ENCODE results near the gene GPANK1.

The GPANK1 gene

DNA sequence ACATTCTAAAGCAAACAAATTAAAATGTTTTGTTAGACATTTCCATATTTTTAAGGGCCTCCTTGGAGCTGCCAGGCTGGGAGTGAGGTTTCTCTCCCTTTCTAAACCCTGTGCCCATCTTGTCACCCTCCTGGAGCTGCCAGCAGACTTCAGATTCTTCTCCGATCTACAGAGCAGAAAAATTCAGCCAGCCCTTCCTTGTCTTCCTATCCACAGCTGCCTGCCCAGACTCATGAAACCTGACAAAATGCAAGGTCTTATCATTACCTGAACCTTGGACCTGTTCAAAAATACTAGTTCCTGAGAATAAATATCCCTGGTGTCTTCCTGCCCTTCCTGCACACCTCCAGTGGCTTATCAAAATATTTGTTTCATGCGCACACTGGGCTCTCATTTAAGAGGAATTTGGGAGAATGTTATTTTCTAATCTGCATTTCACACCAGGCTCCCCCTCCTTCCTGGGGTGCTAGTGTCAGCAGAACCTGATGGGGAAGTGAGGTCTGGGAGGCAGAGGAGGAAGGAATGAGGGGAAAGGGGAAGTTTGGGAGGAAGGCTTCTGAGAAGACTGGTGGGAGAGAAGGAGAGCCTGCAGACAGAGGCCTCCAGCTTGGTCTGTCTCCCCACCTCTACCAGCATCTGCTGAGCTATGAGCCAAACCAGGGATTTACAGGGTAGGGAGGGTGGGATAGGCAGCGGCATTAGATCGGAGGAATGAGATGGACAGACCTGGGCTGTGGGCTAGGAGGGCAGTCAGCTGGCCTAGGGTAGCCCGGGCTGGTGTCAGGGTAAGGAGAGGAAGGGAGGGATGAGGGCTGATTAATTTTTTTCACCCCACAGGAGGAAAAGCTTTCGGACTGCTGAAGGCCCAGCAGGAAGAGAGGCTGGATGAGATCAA is 49.9 kb downstream of the GPANK1 start, which contains the start of gene AIF1:
Gene AIF1, plus strand, starts transcription at position 551 of the 895 bp plus-strand sequence. Its CDS starts 96 bp downstream, at position 647.
- no peak for DNase-seq

DNA sequence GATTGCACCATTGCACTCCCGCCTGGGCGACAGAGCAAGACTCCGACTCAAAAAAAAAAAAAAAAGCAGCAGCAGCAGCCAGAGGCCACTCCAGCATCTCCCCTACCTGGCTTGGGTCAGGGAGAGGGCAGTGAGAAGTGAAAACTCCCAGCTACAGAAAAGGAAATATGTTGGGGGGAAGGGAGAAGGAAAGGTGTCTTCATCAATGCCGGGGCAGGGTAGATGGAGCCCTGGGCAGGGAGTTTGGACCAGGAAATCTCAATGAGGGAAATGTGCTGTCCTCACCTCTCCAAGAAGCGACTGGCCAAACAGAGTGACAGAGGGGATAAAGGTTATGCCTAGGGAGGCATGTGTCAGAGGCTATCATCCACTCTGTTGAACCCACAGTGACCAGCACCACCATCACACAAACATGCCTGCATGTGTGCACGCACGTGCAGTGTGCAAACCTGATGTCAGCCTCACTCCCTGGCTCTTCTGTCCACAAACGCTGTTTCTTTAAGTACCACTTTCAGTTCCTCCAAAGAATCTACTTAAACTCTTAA is 50.6 kb downstream of the GPANK1 start:
- DNase-seq: no peak

Measured in kidney glomerular epithelial cell (primary cell).